GM12864 (cell line): ENCODE results near the gene RALGPS1.

Experiments used
- DNase-seq: peaks from one replicate; pipeline ENCODE4 v3.0.0-alpha.2; 2011; ENCODE audit warnings: low read depth
- H3K4me3 ChIP-seq: 2 replicates; pipeline ENCODE4 v1.5.1; 2011; ENCODE audit warnings: mild to moderate bottlenecking, low read depth, low read length, control low read depth
- TF ChIP-seq, protein P1 (sequence below): IDR thresholded peaks from 2 replicates; pipeline ENCODE4 v1.5.1; 2011; ENCODE audit warnings: low read depth, mild to moderate bottlenecking, moderate library complexity, low read length, control low read depth, inconsistent platforms; ENCODE audit errors: missing control alignments

Gene RALGPS1

DNA sequence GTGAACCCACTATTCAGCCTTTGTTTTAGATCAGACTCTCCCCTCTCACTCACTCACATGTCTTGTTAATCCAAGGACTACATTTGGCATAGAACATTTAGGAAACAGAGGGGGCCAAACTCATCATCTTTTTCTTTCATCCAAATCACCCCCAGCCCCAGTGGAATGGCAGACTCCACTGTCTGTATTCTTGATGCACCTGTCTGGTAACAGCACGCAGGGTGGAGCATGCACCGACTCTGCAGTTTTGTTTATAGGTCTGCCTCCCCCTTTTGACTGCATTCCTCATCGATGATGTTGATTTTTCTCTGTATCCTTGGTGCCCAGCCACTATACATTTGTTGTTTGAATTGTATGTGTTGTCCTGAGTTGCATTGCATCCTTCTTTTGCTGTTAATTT lies 141.9 kb downstream of the RALGPS1 start:
- TF ChIP-seq, protein P1, sequence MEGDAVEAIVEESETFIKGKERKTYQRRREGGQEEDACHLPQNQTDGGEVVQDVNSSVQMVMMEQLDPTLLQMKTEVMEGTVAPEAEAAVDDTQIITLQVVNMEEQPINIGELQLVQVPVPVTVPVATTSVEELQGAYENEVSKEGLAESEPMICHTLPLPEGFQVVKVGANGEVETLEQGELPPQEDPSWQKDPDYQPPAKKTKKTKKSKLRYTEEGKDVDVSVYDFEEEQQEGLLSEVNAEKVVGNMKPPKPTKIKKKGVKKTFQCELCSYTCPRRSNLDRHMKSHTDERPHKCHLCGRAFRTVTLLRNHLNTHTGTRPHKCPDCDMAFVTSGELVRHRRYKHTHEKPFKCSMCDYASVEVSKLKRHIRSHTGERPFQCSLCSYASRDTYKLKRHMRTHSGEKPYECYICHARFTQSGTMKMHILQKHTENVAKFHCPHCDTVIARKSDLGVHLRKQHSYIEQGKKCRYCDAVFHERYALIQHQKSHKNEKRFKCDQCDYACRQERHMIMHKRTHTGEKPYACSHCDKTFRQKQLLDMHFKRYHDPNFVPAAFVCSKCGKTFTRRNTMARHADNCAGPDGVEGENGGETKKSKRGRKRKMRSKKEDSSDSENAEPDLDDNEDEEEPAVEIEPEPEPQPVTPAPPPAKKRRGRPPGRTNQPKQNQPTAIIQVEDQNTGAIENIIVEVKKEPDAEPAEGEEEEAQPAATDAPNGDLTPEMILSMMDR, result no peak
- DNase-seq, result no peak
- no peak overlapping the region for H3K4me3 ChIP-seq

DNA sequence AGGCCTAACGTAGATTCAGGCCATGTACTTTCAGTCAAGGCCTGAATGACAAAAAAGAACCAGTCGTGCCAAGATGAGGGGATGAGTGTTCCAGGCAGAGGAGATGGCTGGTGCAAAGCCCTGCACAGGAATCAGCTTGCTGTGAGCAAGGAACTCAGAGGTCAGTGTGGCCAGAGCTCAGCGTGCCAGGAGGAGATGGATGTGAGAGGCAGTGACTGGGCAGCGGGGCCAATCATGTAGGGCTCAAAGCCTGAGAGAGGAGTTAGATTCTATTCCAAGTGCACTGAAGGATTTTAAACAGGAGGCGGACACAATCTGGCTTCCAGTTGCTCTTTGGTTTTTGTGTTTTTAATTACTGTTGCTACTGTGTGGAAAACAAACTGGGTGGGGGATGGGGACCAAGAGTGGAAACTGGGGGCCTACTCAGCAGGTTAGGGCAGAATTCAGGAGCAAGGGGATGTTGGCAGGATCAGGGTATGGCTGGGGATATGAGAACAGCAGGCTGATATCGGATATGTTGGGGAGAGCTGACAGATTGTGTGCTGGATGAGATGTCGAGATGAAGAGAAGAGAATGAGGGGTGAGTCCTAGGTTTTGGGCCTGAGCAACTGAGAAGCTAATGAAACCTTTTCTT lies 143.5 kb downstream of the RALGPS1 start:
- no peak overlapping the region for H3K4me3 ChIP-seq
- no peak for DNase-seq
- TF ChIP-seq, protein P1, result no peak

DNA sequence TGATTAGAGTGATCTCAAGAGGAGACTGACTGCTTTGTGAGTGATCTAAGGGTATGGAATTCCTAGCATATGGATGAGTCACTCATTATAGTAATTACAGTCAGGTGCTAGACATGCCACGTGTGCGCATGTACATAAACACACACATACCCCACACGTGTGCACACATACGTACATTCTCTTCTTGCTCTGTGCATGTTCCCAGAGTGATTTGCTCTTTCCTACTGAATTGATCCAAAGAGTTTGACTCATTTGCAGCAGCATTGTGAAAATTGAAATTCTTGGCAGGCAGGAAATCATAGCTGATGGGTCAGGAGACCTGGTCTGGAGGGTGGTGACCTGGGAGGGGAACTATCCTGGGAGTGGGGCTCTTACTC lies 144.1 kb downstream of the RALGPS1 start:
- no peak for DNase-seq
- TF ChIP-seq, protein P1, result no peak

DNA sequence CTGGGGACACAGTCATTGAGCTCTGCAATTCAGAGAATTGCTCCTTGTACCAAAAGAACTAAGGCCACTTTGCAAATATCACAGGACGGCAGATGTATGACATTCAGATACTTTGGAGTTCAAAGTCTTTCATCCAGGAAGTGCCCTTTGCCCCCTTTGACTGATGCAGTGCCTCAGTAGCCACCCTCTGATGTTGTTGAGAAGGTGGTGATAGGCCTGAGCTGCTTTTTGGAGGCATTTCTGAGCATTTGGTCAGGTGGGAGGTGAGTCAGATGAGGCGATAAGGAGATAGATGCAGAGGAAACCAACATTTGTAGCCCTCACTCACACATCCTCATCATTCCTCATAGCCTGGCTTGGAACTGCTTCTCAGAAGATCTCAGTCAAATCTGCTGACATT lies 144.4 kb downstream of the RALGPS1 start:
- no peak for DNase-seq
- TF ChIP-seq, protein P1, result no peak
- no peak overlapping the region for H3K4me3 ChIP-seq

More for the DNA sequence above, 144.1 kb downstream of the RALGPS1 start:
- no peak overlapping the region for H3K4me3 ChIP-seq

DNA sequence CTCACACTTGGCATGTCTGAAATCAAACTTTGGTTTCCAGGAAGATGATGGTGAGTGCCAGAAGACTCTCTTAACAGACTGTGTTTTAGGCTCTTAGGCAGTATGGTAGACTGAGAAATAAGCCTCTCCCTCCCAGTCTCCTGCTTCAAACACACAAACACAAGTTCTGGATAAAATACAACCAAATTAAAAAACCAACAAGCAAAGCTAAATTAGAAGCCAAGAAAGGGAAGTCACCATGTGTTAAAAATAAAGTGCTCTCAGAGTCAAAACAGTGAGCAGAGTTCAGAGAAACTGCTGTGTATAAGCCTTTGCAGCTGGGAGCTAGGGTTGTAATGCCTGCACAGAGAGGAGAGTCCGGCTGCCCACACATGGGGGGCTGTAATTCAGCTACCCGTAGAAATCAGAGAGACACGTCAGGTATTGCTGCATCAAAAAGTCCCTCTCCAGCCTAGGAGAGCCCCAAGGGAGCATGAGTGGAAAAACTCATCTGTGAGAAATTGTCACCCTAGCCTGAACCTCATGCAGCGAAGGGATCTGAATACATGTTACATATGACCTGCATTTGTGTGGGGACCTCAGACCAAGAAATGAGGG lies 145.3 kb downstream of the RALGPS1 start:
- no peak for DNase-seq
- TF ChIP-seq, protein P1, result no peak
- H3K4me3 ChIP-seq, result no peak overlapping the region

DNA sequence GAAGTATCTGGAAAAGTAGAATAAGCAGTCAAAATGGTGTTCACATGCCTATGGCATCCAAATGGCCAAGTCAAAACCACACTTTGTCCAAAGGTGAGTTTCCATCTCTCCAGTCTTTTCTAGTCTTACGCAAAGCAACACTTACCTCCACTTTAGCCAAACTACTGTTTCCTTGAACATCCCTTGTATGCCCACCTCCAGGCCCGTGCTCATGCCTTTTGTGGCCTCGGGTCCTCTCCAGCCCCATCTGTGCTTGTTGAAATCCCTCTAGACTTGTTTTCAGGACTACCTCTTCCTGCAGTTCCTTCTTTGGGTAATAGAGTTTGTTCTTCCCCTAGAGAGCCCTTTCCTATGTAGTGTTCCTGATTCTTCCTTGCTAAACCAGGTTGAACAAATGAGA lies 146.8 kb downstream of the RALGPS1 start:
- TF ChIP-seq, protein P1, result no peak
- no peak overlapping the region for H3K4me3 ChIP-seq
- DNase-seq, result no peak

DNA sequence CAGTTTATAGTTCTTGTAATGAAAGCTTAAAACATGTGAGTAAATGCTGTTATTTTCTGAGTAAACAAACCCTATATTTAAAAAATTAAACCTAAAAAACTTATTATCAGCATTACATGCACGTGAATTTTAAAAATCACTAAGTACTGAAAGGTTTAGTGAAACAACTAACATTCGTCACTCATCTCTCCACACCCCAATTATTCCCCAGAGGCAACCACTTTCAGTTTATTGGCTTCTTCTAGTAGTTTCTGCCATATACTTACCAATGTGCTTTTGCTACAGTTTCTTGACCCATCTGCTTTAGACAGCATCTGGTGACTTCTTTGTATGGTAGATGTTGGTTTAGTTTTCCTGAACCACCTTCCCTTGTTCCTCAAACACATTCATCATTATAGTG lies 149.8 kb downstream of the RALGPS1 start:
- no peak for DNase-seq
- TF ChIP-seq, protein P1, result no peak
- no peak overlapping the region for H3K4me3 ChIP-seq
